Mucosa of rectum (tissue), 2 donors: ENCODE measurements around the gene ALAS2.
"Not testable (repeated sequence)": the region's sequence is repeated elsewhere in the genome, so short reads cannot be mapped to it uniquely, and the experiment has no call there.

ENCODE experiments used
- H3K27ac ChIP-seq, 2 donors: one replicate each; pipeline ENCODE4 v1.7.0; 2013; ENCODE audit warnings: inconsistent platforms in 2 of 2, low read depth in 2 of 2, low read length in 2 of 2
- H3K27me3 ChIP-seq, 2 donors: one replicate each; pipeline ENCODE4 v1.7.0; 2013; ENCODE audit warnings: low read length in 2 of 2; ENCODE audit not compliant: control insufficient read depth in 2 of 2, insufficient read depth in 2 of 2
- H3K36me3 ChIP-seq, 2 donors: one replicate each; pipeline ENCODE4 v1.7.0; 2013; ENCODE audit warnings: low read length in 2 of 2; ENCODE audit not compliant: control insufficient read depth in 2 of 2, insufficient read depth in 2 of 2
- H3K4me1 ChIP-seq, 2 donors: one replicate each; pipeline ENCODE4 v1.7.0; 2013; ENCODE audit warnings: low read length in 2 of 2, mild to moderate bottlenecking in 1 of 2; ENCODE audit not compliant: control insufficient read depth in 2 of 2, insufficient read depth in 2 of 2
- H3K4me3 ChIP-seq, 2 donors: one replicate each; pipeline ENCODE4 v1.7.0; 2013; ENCODE audit warnings: low read length in 2 of 2
- H3K9ac ChIP-seq, 2 donors: one replicate each; pipeline ENCODE4 v1.7.0; 2013; ENCODE audit warnings: low read length in 2 of 2, low read depth in 1 of 2, mild to moderate bottlenecking in 1 of 2
- H3K9me3 ChIP-seq, 2 donors: one replicate each; pipeline ENCODE4 v1.7.0; 2013; ENCODE audit warnings: low read length in 2 of 2; ENCODE audit not compliant: control insufficient read depth in 2 of 2
- donor health status: healthy.
- donor health status: Normal muscosa, but diverticular disease.

ALAS2 gene

DNA sequence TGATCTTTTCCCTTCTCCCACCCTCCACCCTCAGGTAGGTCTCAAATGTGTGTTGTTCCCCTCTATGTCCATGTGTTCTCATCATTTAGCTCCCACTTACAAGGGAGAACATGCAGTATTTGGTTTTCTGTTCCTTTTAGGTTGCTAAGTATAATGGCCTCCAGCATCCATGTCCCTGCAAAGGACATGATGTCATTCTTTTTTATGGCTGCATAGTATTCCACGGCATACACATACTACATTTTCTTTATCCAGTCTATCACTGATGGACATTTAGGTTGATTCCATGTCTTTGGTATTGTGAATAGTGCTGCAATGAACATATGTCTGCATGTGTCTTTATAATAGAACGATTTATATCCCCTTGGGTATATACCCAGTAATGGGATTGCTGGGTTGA is 47.5 kb downstream of the ALAS2 start:
- H3K27me3 ChIP-seq, H3K9me3 ChIP-seq, H3K4me3 ChIP-seq, H3K27ac ChIP-seq, H3K36me3 ChIP-seq, H3K4me1 ChIP-seq, H3K9ac ChIP-seq: not testable (repeated sequence)

DNA sequence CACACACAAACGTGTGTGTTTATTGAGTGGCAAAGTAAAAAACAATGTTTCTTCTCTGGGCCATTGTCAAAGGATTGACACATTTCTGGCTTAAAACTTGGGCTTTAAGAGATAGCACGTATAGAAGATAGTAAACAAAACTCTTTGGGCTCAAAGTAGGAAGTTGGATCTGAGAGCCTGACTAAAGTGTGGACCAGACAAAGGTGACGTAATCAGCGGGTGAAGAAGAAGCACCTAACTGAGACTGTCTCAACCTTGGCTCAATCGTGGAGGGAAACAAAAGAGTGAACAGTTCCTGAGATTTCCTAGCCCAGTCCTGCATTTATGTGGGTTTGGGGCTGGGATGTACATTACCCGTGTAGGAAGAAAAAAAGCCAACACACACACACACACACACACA is 50.4 kb downstream of the ALAS2 start:
- no peak overlapping the region for H3K4me3 ChIP-seq

DNA sequence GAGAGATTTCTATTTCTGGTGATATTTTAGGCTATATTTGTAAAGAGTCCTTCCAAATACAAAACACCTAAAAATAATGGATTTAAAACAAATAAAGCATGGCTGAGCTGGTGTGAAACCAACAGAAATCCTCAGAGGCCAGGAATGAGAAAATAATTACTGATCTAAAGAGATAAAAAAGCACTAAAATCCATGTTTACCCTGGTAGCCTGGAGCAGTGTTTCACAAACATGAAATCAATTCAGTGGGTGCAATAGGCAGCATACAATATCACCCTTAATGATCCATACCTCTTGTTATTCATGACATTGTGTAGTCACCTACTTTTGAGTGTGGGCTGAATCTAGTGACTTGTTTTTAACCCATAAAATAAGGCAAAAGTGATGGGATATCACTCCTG is 51.3 kb downstream of the ALAS2 start:
- no peaks in the 10 kb centered on the region for H3K36me3 ChIP-seq
- H3K4me3 ChIP-seq, result no peak overlapping the region
- H3K9me3 ChIP-seq, result no peaks in the 10 kb centered on the region
- peaks cover under 1 to 7% of the 10 kb centered on the region in 2 donors for H3K27me3 ChIP-seq
- no peak overlapping the region for H3K27ac ChIP-seq
- H3K9ac ChIP-seq, result no peak overlapping the region
- H3K4me1 ChIP-seq, result no peaks in the 10 kb centered on the region

More for the DNA sequence above, 50.4 kb downstream of the ALAS2 start:
- H3K27me3 ChIP-seq, result peaks cover 2 to 7% of the 10 kb centered on the region in 2 donors
- no peak overlapping the region for H3K9ac ChIP-seq
- H3K9me3 ChIP-seq, result no peaks in the 10 kb centered on the region
- H3K36me3 ChIP-seq, result no peaks in the 10 kb centered on the region
- no peaks in the 10 kb centered on the region for H3K4me1 ChIP-seq
- no peak overlapping the region for H3K27ac ChIP-seq

DNA sequence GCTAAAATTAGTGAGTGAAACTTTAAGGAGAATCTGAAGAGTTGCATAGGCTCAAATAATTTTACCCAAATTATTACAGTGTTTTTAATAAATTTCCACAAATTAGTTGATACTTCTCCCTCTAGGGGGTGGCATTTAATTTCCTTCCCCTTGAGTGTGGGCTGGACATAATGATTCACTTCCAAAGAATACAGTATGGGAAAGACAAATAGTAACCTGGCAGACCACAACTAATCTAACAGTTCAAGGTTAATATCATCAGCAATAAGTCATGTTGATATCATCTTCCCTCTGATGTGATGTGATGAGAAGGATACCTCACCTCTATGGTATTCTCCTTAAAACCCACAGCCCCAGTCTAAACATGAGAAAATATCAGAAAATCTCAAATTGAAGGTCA is 52.3 kb downstream of the ALAS2 start:
- no peak overlapping the region for H3K27ac ChIP-seq
- no peak overlapping the region for H3K4me3 ChIP-seq
- no peaks in the 10 kb centered on the region for H3K4me1 ChIP-seq
- H3K36me3 ChIP-seq, result no peaks in the 10 kb centered on the region
- H3K9ac ChIP-seq, result no peak overlapping the region
- no peaks in the 10 kb centered on the region for H3K9me3 ChIP-seq
- peaks cover 0 to 7% of the 10 kb centered on the region in 2 donors for H3K27me3 ChIP-seq

DNA sequence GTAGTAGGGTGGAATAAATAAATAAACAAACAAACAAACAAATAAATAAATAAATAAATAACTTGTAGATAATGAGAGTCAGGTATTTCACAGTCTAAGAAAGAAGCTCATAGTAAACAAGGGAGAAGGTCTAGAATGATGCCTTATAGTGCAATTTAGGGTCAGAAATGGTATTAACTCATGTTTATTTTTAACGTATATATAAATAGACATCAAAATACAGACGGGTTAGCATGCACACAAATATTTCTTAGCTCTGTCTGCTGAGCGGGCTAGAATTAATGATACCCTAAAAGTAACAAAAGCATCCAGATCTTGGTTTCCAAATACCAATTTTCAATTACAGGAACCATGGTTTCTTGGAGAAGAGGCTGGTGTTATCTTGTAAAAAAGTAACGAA is 53.4 kb downstream of the ALAS2 start:
- no peak overlapping the region for H3K27ac ChIP-seq
- H3K9ac ChIP-seq, result no peak overlapping the region
- peaks cover 0 to 7% of the 10 kb centered on the region in 2 donors for H3K27me3 ChIP-seq
- H3K36me3 ChIP-seq, result no peaks in the 10 kb centered on the region
- H3K4me3 ChIP-seq, result no peak overlapping the region
- H3K9me3 ChIP-seq, result no peaks in the 10 kb centered on the region
- H3K4me1 ChIP-seq, result no peaks in the 10 kb centered on the region

DNA sequence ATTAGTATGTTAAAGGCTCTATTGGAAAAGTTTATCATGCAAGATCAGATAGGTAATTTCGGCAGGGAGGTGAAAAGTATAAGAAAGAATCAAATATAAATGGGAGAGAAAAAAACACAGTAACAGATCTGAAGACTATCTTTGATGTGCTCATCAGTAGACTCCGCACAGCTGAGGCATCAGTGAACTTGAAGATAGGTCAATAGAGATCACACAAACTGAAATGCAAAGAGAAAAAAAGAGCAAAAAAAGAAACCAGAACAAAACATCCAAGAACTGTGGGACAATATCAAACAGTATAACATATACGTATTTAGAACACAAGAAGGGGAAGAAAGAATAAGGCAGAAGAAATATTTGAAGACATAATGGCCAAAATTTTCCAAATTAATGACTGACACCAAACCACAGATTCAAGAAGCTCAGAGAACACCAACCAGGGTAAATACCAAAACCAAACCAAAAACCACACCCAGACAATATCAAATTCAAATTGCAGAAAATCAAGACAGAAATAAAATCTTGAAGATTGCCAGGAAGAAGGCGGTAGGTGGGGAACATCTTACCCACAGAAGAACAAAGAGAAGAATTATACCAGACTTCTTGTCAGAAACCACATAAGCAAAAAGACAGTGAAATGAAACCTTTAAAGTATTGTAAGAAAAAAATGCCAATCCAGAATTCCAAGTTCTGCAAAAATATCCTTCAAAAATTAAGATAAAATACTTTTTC is 65.8 kb downstream of the ALAS2 start:
- H3K4me3 ChIP-seq, result no peak overlapping the region
- H3K27ac ChIP-seq, result no peak overlapping the region
- peaks cover 0 to 3% of the 10 kb centered on the region in 2 donors for H3K27me3 ChIP-seq
- no peaks in the 10 kb centered on the region for H3K9me3 ChIP-seq
- no peaks in the 10 kb centered on the region for H3K36me3 ChIP-seq
- H3K4me1 ChIP-seq, result no peaks in the 10 kb centered on the region
- H3K9ac ChIP-seq, result no peak overlapping the region

DNA sequence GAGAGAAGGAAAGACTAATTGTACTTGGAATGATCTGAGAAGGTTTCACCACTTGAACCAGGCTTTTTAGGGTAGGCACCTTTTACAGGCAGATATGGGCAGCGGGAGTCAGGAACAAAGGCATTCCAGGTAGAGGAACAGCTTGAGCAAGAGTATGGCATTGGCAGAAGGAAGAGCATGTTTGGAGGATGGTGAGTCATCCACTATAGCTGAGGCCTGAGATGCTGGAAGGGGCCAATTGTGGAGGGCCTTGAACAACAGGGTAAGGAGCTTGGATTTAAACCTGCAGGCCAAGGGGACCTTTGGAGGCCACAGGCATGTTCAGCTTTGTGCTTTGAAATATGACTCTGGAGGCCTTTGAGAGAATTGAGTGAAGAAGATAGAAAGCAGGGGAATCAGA is 69.0 kb downstream of the ALAS2 start:
- no peak overlapping the region for H3K27ac ChIP-seq
- no peaks in the 10 kb centered on the region for H3K4me1 ChIP-seq
- no peaks in the 10 kb centered on the region for H3K9me3 ChIP-seq
- H3K27me3 ChIP-seq, result peaks cover 0 to 3% of the 10 kb centered on the region in 2 donors
- no peak overlapping the region for H3K4me3 ChIP-seq
- H3K9ac ChIP-seq, result no peak overlapping the region
- no peaks in the 10 kb centered on the region for H3K36me3 ChIP-seq
